Liver (tissue), 9 donors: ENCODE measurements around the gene OXGR1. TPM values are rescaled to one million over a fixed set of nuclear protein-coding genes. Genes with fewer than 3 reads are reported as not detected.
"Not testable (repeated sequence)": the region's sequence is repeated elsewhere in the genome, so short reads cannot be mapped to it uniquely, and the experiment has no call there.

Source experiments
- DNase-seq: peaks from one replicate; pipeline ENCODE4 v3.0.0-alpha.2; 2017; ENCODE audit warnings: low spot score
- H3K27ac ChIP-seq, 2 donors: one replicate each; pipeline ENCODE4 v1.7.0; 2013; ENCODE audit warnings: inconsistent platforms in 2 of 2, low read length in 2 of 2, control low read depth in 1 of 2, low read depth in 1 of 2, mild to moderate bottlenecking in 1 of 2
- H3K27me3 ChIP-seq, 4 donors: one replicate each; pipeline versions ENCODE4 v1.6.1 to v1.7.0; 2013; ENCODE audit warnings: low read length in 3 of 4, inconsistent platforms in 1 of 4, mild to moderate bottlenecking in 1 of 4, moderate library complexity in 1 of 4; ENCODE audit not compliant: control insufficient read depth in 4 of 4, insufficient read depth in 4 of 4
- H3K36me3 ChIP-seq, 4 donors: one replicate each; pipeline versions ENCODE4 v1.6.1 to v1.7.0; 2013; ENCODE audit warnings: low read length in 3 of 4, mild to moderate bottlenecking in 3 of 4, low read depth in 1 of 4, moderate library complexity in 1 of 4; ENCODE audit not compliant: control insufficient read depth in 4 of 4, insufficient read depth in 3 of 4
- H3K4me1 ChIP-seq, 4 donors: one replicate each; pipeline versions ENCODE4 v1.6.1 to v1.7.0; 2013; ENCODE audit warnings: low read length in 3 of 4, mild to moderate bottlenecking in 3 of 4, moderate library complexity in 1 of 4; ENCODE audit not compliant: control insufficient read depth in 4 of 4, insufficient read depth in 4 of 4
- H3K4me3 ChIP-seq, 3 donors: one replicate each; pipeline versions ENCODE4 v1.6.1 to v1.7.0; 2013; ENCODE audit warnings: low read length in 3 of 3, control low read depth in 1 of 3, low read depth in 1 of 3, mild to moderate bottlenecking in 1 of 3
- H3K9ac ChIP-seq, 2 donors: one replicate each; pipeline ENCODE4 v1.7.0; 2013; ENCODE audit warnings: low read length in 2 of 2, mild to moderate bottlenecking in 2 of 2, moderate library complexity in 2 of 2, control low read depth in 1 of 2, low read depth in 1 of 2
- H3K9me3 ChIP-seq, 4 donors: one replicate each; pipeline versions ENCODE4 v1.6.1 to v1.7.0; 2013; ENCODE audit warnings: low read length in 3 of 4; ENCODE audit not compliant: control insufficient read depth in 4 of 4
- EGR1 ChIP-seq, 2 donors: IDR thresholded peaks; 2 replicates each; pipeline ENCODE4 v1.6.1; 2016 to 2018; ENCODE audit warnings: antibody characterized with exemption in 2 of 2, low read depth in 2 of 2
- GABPA ChIP-seq, 2 donors: IDR thresholded peaks in 1 of 2; conservative IDR thresholded peaks in 1 of 2; 2 replicates each; pipeline ENCODE4 v1.6.1; 2016; ENCODE audit warnings: antibody characterized with exemption in 2 of 2, mild to moderate bottlenecking in 1 of 2, moderate library complexity in 1 of 2
- HNF4A ChIP-seq, 2 donors: conservative IDR thresholded peaks; 2 replicates each; pipeline ENCODE4 v1.6.1; 2016; ENCODE audit warnings: antibody characterized with exemption in 2 of 2, mild to moderate bottlenecking in 2 of 2
- NR2F2 ChIP-seq: IDR thresholded peaks from 2 replicates; pipeline ENCODE4 v1.6.1; 2016; ENCODE audit warnings: antibody characterized with exemption
- RXRA ChIP-seq, 2 donors: IDR thresholded peaks; 2 replicates each; pipeline ENCODE4 v1.6.1; 2017 to 2018; ENCODE audit warnings: antibody characterized with exemption in 2 of 2, mild to moderate bottlenecking in 1 of 2
- SP1 ChIP-seq: IDR thresholded peaks from 2 replicates; pipeline ENCODE4 v1.6.1; 2018; ENCODE audit warnings: antibody characterized with exemption, mild to moderate bottlenecking
- WGBS: extraction: QIAGEN DNeasy Blood & Tissue Kit; methylation state at CpG from one replicate; pipeline ENCODE4 v1.1.7; 2013; 5-methylcytosine and 5-hydroxymethylcytosine counted together
- polyA plus RNA-seq, 2 donors: library from polyadenylated mRNA; stranded (reverse) in 1 of 2; unstranded in 1 of 2; fragments of 200-250 nt in 1 of 2; fragments of >200 nt in 1 of 2; fragmentation: Nextera tagmentation in 1 of 2; extraction: Ambion mirVana in 1 of 2; gene quantifications; one replicate each; pipeline versions ENCODE4 v1.2.1 to v1.2.3, GENCODE V29; 2013 to 2015
- total RNA-seq, 2 donors: library from RNA; depleted of rRNA; stranded (reverse); fragments of >200 nt; gene quantifications; one replicate each; pipeline ENCODE4 v1.2.3, GENCODE V29; 2014
- TF ChIP-seq, protein P1 (sequence below): fragments of 150-350 bp; IDR thresholded peaks from 2 replicates; pipeline ENCODE4 v1.5.1; 2017; ENCODE audit warnings: improper control_type of control experiment, low read depth, low read length; ENCODE audit not compliant: missing input control
- TF ChIP-seq, protein P2 (sequence below): IDR thresholded peaks from 2 replicates; pipeline ENCODE4 v1.6.1; 2016; ENCODE audit warnings: antibody characterized with exemption
- TF ChIP-seq, protein P3 (sequence below): IDR thresholded peaks from 2 replicates; pipeline ENCODE4 v1.6.1; 2016; ENCODE audit warnings: antibody characterized with exemption, mild to moderate bottlenecking
- donor health status: healthy.
- donor health status: healthy.
- donor health status: healthy.
- donor health status: healthy.
- donor health status: healthy.

OXGR1 gene
- total and polyA plus RNA-seq, 4 donors, result not detected

DNA sequence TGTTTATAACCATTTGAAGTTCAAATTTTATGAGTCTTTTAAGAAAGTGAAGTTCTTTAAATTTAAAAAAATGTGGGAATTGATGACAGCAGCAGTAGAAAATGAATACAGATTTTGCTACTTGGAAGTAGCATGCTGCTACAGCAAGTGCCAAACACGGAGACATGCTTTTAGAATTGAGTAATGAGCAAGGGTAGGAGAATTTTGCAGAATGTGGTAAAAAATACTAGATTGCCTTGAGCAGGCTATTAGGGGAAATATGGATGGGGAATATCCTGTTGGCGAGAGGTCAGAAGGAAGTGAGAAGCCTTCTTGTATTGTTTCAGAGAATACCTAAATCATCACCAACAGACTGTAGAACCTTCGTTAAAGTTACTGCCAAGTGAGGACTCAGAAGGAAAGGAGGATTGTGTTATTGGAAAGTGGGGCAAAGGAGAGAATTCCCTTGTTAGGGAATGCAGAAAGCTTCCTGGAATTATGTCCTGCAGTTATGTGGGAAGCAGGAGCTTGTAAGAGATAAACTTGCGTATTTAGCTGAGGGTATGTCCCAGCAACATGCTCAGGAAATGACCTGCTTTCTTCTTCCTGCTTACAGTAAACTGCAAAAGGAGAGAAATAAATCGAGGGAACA lies 32.4 kb upstream of the OXGR1 start:
- WGBS, result 53% methylated on average over 5 of the region's 5 CpGs
- Histone ChIP-seq H3K27me3 (peaks cover 0 to 8% (median 0%) of the 10 kb centered on the region in 4 donors), H3K9ac (no peak overlapping the region), H3K4me3 (no peak overlapping the region), H3K9me3 (no peaks in the 10 kb centered on the region), H3K4me1 (no peaks in the 10 kb centered on the region), H3K27ac (no peak overlapping the region), H3K36me3 (no peaks in the 10 kb centered on the region)
- peak; percentile 17 for TF ChIP-seq NR2F2
- TF ChIP-seq, protein P1, sequence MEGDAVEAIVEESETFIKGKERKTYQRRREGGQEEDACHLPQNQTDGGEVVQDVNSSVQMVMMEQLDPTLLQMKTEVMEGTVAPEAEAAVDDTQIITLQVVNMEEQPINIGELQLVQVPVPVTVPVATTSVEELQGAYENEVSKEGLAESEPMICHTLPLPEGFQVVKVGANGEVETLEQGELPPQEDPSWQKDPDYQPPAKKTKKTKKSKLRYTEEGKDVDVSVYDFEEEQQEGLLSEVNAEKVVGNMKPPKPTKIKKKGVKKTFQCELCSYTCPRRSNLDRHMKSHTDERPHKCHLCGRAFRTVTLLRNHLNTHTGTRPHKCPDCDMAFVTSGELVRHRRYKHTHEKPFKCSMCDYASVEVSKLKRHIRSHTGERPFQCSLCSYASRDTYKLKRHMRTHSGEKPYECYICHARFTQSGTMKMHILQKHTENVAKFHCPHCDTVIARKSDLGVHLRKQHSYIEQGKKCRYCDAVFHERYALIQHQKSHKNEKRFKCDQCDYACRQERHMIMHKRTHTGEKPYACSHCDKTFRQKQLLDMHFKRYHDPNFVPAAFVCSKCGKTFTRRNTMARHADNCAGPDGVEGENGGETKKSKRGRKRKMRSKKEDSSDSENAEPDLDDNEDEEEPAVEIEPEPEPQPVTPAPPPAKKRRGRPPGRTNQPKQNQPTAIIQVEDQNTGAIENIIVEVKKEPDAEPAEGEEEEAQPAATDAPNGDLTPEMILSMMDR, result no peak
- DNase-seq, result no peak

DNA sequence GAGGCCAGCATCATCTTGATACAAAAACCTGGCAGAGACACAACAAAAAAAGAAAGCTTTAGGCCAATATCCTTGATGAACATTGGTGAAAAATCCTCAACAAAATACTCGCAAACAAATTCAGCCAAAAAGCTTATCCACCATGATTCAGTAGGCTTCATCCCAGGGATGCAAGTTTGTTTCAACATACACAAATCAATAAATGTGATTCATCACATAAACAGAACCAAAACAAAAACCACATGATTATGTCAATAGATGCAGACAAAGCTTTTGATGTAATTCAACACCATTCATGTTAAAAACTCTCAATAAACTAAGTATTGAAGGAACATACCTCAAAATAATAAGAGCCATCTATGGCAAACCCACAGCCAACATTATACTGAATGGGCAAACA lies 29.5 kb upstream of the OXGR1 start:
- not testable (repeated sequence) for DNase-seq, H3K9me3 ChIP-seq, H3K9ac ChIP-seq, H3K27ac ChIP-seq, H3K36me3 ChIP-seq, H3K4me3 ChIP-seq, H3K4me1 ChIP-seq
- 97% methylated on average over 1 of the region's 1 CpG for WGBS
- H3K27me3 ChIP-seq, result peaks cover 0 to 11% (median 0%) of the 10 kb centered on the region in 4 donors

DNA sequence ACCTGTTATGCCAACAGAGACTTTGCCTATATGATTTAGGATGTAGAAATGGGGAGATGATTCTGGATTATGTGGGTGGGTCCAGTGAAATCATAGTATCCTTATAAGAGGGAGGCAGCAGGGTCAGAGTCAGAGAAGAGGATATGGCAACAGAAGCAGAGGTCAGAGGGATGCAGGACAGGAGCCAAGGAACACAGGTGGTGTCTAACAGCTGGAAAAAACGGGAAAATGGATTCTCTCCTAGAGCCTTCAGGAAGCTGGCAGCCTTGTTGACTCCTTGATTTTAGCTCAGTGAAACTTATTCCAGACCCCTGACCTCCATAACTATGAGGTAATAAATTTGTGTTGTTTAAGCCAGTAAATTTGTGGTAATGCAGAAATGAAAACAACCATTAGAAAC lies 28.8 kb upstream of the OXGR1 start:
- H3K4me1 ChIP-seq, result peaks cover 0 to 3% (median 0%) of the 10 kb centered on the region in 4 donors
- peaks cover 0 to 11% (median 0%) of the 10 kb centered on the region in 4 donors for H3K27me3 ChIP-seq
- no peaks in the 10 kb centered on the region for H3K9me3 ChIP-seq
- 46% methylated on average over 1 of the region's 1 CpG for WGBS
- no peaks in the 10 kb centered on the region for H3K36me3 ChIP-seq
- no peak overlapping the region for H3K4me3 ChIP-seq
- DNase-seq, result no peak
- no peak overlapping the region for H3K9ac ChIP-seq
- TF ChIP-seq, protein P2, sequence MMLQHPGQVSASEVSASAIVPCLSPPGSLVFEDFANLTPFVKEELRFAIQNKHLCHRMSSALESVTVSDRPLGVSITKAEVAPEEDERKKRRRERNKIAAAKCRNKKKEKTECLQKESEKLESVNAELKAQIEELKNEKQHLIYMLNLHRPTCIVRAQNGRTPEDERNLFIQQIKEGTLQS, result no peak
- no peak for TF ChIP-seq NR2F2
- TF ChIP-seq RXRA (IDR thresholded peaks at IDR 0.05), result no peak
- no peak for TF ChIP-seq EGR1 (IDR thresholded peaks at IDR 0.05; ENCODE audit: low read depth in 2 of 2)
- no peak for TF ChIP-seq SP1
- no peak for TF ChIP-seq GABPA (IDR thresholded peaks at IDR 0.05 in 1 of 2, conservative IDR thresholded peaks at IDR 0.05 in 1 of 2)
- H3K27ac ChIP-seq, result no peak overlapping the region

DNA sequence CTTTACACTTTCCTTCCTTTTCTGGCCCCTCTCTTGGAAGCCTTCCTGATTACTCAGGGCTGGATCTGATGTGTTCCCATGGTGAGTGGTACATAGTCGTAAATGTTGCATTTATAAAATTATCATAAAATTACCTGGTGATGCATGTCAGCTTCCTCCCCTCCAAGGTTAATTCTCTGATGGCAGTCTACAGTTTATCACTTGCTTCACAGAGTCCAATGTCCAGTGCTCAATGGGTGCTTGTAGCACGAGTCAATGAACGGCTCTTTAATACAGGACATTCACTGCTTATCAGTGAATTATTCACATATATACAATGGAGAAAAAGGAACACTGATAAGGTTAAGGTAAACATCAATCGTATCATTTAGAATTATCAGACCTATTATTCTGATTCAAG lies 27.0 kb upstream of the OXGR1 start:
- peak; percentile 4 to 13 for TF ChIP-seq HNF4A (conservative IDR thresholded peaks at IDR 0.05)
- TF ChIP-seq, protein P3, sequence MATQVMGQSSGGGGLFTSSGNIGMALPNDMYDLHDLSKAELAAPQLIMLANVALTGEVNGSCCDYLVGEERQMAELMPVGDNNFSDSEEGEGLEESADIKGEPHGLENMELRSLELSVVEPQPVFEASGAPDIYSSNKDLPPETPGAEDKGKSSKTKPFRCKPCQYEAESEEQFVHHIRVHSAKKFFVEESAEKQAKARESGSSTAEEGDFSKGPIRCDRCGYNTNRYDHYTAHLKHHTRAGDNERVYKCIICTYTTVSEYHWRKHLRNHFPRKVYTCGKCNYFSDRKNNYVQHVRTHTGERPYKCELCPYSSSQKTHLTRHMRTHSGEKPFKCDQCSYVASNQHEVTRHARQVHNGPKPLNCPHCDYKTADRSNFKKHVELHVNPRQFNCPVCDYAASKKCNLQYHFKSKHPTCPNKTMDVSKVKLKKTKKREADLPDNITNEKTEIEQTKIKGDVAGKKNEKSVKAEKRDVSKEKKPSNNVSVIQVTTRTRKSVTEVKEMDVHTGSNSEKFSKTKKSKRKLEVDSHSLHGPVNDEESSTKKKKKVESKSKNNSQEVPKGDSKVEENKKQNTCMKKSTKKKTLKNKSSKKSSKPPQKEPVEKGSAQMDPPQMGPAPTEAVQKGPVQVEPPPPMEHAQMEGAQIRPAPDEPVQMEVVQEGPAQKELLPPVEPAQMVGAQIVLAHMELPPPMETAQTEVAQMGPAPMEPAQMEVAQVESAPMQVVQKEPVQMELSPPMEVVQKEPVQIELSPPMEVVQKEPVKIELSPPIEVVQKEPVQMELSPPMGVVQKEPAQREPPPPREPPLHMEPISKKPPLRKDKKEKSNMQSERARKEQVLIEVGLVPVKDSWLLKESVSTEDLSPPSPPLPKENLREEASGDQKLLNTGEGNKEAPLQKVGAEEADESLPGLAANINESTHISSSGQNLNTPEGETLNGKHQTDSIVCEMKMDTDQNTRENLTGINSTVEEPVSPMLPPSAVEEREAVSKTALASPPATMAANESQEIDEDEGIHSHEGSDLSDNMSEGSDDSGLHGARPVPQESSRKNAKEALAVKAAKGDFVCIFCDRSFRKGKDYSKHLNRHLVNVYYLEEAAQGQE, result no peak
- Histone ChIP-seq H3K9me3 (no peaks in the 10 kb centered on the region), H3K4me3 (no peak overlapping the region), H3K9ac (no peak overlapping the region), H3K27ac (no peak overlapping the region), H3K4me1 (peaks cover 0 to 3% (median 0%) of the 10 kb centered on the region in 4 donors), H3K36me3 (no peaks in the 10 kb centered on the region), H3K27me3 (peaks cover 0 to 11% (median 0%) of the 10 kb centered on the region in 4 donors)
- no peak for DNase-seq
- WGBS, result 30% methylated on average over 4 of the region's 4 CpGs
